HG03571 (cell line): ENCODE results near the gene KIF1B.
"Not testable (repeated sequence)": the region's sequence is repeated elsewhere in the genome, so short reads cannot be mapped to it uniquely, and the experiment has no call there.

ENCODE experiments used
- ATAC-seq: cut with Tn5 transposase; IDR thresholded peaks from one replicate; pipeline ENCODE4 v1.9.1; 2021; ENCODE audit not compliant: unreplicated experiment

Gene KIF1B

DNA sequence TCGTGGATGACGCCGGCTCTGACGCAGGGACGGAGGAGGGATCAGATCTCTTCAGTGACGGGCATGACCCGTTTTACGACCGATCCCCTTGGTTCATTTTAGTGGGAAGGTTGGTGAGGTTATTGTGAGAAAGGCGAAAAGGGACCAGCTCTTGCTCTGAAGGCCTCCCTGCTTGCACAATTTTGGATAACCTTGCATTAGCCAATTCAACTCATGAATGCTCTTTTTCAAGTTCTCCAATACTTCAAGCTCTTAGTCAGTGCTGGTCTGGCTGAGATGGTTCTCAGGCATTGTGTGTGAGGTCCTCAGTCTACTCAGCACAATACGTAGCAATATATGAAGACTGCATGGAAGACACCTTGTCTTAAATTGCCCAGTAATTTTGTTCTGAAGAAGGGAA, 115.9 kb downstream of the KIF1B start:
- ATAC-seq, result no peak

DNA sequence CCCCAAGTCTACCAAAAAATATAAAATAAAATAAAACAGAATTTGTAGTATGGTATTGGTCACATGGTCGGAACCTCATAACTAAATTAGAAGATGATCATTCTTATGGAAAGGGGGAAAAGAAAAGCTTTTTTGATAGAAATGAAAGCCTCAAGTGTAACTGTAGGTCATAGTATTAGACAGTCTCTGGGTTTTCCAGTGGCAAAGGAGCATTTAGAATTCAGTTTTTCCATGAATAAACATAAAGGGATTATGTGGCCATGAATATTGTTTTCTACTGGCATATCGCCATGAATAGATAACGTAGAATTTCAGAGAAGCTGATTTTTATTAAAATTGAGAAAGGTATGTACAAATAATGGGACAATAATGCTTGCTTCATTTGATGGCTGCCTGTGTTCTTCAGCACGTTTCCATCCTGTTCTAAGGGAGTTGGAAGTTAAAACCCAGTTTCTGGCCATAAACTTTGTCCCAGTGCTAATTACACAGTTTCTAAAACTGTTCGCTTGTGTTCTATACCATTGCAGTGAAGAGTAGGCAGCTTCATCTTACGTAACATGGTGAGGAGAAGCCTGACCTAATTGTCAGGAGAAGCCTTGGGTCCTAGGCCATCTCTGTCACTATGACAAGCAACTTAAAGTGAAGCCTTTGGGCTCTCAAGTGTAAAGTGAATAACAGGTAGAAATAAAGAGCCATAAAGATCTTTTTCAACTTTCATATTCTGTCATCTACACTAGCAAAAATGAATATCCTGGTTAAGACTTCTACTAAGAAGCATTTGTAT, 118.0 kb downstream of the KIF1B start:
- no peak for ATAC-seq

- ATAC-seq, result no peak
Measured at GRCh38 chr1:10337436-10337835, 127.1 kb downstream of the KIF1B start.

- ATAC-seq, result no peak
Measured at GRCh38 chr1:10338047-10338446, 127.7 kb downstream of the KIF1B start.

- no peak for ATAC-seq
Measured at GRCh38 chr1:10338611-10339010, 128.2 kb downstream of the KIF1B start.

- no peak for ATAC-seq
Measured at GRCh38 chr1:10339036-10339567, 128.7 kb downstream of the KIF1B start.

- no peak for ATAC-seq
Measured at GRCh38 chr1:10339815-10340214, 129.4 kb downstream of the KIF1B start.

- no peak for ATAC-seq
Measured at GRCh38 chr1:10340930-10341590, 130.7 kb downstream of the KIF1B start.

DNA sequence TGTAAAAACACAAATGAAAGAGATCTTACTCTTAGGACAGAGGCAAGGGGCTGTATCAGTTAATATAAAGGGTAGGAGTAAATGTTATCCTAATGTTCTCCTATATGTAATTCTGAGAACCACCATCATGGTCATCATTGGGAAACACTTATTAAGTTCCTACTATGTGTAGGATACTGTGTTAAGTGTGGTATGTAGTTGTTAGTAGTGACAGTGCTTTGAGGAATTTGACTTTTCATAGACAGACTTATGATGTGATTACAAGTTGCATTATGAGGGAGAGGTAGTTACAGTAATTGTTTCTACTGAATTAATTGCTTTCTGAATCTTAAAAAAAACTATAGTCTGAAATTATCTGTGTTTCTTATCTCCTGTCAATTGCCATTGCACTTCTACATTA, 136.7 kb downstream of the KIF1B start:
- ATAC-seq, result no peak

DNA sequence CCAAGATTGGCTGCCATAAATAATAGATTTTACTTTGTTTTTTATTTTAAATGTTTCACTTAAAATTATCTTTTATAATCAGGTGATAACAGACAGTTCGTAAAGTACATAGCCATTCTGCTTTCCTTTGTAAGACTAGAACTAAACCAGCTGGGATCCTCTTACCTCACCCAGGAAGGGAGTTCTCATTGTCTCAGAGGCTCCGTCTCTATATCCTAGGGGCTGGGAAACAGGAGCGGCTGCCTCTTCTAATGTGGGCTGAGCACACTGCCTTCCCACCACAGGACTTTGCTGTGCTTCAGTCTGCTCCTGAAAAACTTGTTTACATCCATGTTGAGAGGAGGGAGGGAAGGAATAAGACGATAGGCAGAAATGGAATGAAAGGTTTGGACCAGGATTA, 142.9 kb downstream of the KIF1B start:
- no peak for ATAC-seq

DNA sequence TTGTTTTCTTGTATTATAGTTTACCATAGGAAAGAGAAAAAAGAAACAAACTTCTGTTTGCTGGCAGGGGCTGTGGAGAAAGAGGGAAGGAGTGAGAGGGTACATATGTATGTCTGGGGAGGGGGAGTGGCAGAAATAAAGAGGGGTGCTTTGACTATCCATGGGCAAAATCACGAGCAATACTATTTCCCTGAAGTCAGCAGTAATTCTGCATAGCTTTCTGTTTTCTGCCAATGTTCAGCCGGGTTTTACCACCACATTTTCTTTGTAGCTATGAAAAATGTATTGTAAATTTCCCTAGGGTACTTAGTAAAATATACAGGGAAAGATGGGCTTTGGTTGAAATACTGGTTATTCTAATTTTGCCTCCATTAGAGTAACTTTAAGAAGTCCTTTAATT, 143.3 kb downstream of the KIF1B start:
- no peak for ATAC-seq

DNA sequence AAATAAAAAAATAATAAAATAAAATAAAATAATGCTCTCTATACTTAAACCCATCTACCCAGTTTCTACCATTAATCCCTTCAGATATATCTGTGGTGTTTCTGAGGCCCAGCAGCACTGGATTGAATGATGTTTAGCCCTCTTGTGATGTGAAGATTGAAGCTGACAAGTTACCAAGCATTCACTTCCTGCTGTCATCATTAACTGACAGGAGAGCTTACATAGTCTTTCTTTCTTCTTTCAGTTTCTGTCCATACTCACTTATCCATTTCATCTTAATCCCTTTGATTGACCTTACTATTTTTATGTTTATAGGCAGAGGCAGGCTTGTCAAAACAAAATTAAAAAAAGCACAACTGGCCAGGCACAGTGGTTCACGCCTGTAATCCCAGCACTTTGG, 149.7 kb downstream of the KIF1B start:
- no peak for ATAC-seq

DNA sequence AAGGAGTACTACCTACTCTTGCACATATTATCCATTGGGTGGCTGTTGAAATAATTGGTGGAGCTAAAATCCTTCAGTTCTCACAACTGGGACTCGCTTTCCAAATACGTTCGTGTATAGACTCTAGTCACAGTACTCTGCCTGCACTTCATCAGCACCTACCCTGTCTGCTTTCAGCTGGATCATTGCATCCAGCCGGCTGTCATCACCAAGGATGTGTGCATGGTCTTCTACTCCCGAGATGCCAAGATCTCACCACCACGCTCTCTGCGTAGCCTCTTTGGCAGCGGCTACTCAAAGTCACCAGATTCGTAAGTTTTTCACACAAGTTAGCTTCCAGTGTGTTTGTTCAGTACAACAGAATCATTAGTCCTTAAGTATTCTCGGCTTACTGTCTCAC, 151.1 kb downstream of the KIF1B start:
- no peak for ATAC-seq

DNA sequence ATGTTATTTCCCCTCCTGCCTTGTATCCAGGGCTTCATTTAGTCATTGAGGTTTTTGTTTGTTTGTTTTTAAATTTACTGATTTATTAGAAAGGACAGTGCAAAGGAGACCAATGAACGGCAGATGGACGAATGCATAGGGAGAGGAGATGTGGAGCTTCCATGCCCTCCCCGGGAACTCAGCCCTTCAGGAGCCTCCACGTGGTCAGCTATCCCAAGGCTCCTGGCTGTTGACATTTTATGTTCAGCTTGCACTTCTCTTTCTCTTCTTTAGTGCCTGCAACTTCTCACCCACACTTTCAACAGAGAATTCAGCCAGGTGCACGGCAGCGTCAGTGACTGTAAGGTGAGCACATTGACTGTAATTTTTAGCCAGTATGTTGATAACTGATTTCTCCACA, 157.8 kb downstream of the KIF1B start:
- ATAC-seq, result no peak

- no peak for ATAC-seq
Measured at GRCh38 chr1:10374442-10374860, 164.1 kb downstream of the KIF1B start.

DNA sequence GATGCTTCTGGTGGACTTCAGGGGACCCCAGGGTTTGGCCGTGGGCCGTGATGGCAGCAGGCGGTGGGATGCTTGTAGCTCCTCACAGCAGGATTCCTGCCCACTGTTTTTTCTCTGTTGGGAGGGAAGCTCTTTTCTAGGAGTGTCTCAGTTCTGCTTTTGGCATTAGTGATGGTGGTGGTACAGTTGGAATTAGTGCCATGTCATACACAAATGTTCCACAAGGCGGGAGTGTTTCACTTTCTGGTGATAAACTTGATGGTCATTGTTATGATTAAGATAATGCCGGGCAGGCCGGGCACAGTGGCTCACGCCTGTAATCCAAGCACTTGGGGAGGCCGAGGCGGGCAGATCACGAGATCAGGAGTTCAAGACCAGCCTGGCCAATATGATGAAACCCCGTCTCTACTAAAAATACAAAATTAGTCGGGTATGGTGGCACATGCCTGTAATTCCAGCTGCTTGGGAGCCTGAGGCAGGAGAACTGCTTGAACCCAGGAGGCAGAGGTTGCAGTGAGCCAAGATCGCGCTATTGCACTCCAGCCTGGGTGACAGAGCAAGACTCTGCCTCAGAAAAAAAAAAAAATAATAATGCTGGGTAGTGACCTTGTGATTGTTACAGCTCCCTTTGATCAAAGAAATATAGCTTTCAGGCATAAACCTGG, 167.1 kb downstream of the KIF1B start:
- ATAC-seq, result not testable (repeated sequence)

DNA sequence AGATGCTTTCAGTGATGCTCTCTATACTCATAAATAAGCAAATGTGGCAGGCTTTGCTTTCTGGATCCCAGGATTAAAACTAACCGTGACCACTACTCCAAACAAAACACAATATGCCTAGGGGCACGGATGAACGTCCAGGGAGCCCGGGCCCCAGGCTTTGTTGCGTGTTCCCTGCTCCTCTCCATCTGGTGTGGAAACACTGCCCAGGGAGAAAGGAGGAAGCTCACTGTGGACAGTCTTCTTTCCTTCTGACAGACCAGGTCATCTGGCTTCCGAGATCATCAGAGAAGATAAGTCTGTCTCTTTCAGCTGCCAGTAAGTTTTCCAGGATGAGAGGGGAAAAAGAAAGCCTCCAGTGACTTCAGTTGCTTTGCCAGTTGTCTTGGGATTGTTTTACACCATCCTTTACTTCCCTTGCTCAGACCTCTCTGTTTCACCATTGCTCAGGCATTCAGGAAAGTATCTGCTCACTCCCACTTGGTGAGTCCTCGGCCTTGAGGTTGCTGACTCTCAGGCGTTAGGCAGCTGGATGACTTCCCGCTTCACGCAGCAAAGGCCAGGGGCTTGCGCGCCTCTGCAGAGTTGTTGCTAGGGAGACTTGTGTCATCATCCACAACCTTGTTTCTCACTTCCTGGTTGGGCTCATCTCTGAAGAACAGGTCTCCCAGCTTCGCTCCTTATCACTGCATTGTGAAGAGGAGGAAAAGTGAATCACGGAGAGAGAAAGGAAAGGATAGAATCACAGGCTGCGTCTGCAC, 167.9 kb downstream of the KIF1B start:
- no peak for ATAC-seq

DNA sequence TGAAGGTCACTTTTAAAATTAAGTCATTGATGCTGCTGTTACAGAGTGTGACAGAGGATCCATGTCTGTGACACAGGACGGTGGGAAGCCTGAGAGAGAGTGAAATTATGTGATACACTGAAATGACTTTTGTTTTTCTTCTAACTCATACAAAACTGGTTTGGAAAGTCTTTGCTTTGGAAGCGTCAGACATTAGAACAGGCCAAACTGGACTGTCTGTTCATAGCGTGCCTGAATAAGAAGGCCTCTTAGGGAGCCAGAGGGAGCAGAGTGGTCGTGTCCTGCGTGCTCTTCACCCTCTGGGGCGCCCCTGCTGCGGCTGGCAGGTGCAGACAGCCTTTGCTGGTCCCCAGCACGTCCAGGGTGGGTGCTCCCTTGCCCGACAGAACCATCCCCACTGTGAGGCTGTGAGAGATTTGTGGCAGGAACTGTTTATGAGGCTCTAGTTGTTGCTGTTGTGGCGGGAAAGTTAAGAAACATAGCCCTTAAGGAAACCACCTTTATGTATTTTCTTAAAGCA, 168.8 kb downstream of the KIF1B start:
- ATAC-seq, result no peak

DNA sequence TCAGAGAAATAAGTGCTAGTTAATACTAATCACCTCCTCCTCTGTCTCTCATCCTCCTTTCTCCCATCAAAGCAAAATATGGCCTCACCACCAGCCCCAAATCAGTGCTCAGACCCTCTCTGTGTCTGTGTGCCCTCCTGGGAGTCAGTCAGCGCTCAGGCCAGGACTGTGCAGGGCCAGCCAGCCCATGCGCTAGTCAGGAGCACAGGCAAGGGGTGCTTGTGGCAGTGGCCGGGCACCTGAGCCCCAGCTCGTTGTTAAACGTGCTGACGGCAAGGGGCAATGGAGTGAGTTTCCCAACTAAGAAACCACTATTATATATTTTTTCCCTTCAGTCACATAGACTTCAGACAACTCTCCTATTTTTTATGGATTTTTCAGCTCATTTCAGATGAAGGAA, 169.3 kb downstream of the KIF1B start:
- ATAC-seq, result no peak

- no peak for ATAC-seq
Measured at GRCh38 chr1:10380594-10381275, 170.4 kb downstream of the KIF1B start.
